Natural killer cell (primary cell): ENCODE measurements around the gene AFAP1. TPM values are rescaled to one million over a fixed set of nuclear protein-coding genes. Genes with fewer than 3 reads are reported as not detected.
"Not testable (repeated sequence)": the region's sequence is repeated elsewhere in the genome, so short reads cannot be mapped to it uniquely, and the experiment has no call there.

Experiments
- ATAC-seq, 3 donors: fragments of 150-1000 bp in 2 of 3; fragments of 200-7000 bp in 1 of 3; cut with Tn5 transposase; 1 replicate in 1 of 3; 2 replicates in 2 of 3; pipeline ENCODE4 v1.10.0; 2021; ENCODE audit warnings: mild to moderate bottlenecking in 2 of 3, moderate library complexity in 2 of 3
- DNase-seq, 2 donors: peaks; one replicate each; pipeline versions ENCODE4 v3.0.0 to v3.0.0-alpha.2; 2013 to 2021; ENCODE audit warnings: mixed read lengths in 1 of 2
- H3K27ac ChIP-seq: one replicate; pipeline ENCODE4 v1.5.1; 2013; ENCODE audit warnings: mild to moderate bottlenecking, low read length
- H3K27me3 ChIP-seq: one replicate; pipeline ENCODE4 v1.6.1; 2013; ENCODE audit warnings: low read length; ENCODE audit not compliant: control insufficient read depth, insufficient read depth
- H3K36me3 ChIP-seq: one replicate; pipeline ENCODE4 v1.6.1; 2013; ENCODE audit warnings: low read length; ENCODE audit not compliant: control insufficient read depth, insufficient read depth
- H3K4me1 ChIP-seq: one replicate; pipeline ENCODE4 v1.6.1; 2013; ENCODE audit warnings: low read length; ENCODE audit not compliant: control insufficient read depth, insufficient read depth
- H3K4me3 ChIP-seq: one replicate; pipeline ENCODE4 v1.5.1; 2013; ENCODE audit warnings: low read length
- H3K9me3 ChIP-seq: one replicate; pipeline ENCODE4 v1.6.1; 2013; ENCODE audit warnings: low read length; ENCODE audit not compliant: control insufficient read depth, insufficient read depth
- H3K27ac Mint-ChIP-seq, 2 donors: one replicate each; pipeline ENCODE4 v1.8.0; 2022; ENCODE audit warnings: mild to moderate bottlenecking in 2 of 2, mixed read lengths in 2 of 2, moderate library complexity in 1 of 2
- H3K27me3 Mint-ChIP-seq, 2 donors: one replicate each; pipeline ENCODE4 v1.8.0; 2022; ENCODE audit warnings: low read depth in 2 of 2, mixed read lengths in 2 of 2
- H3K36me3 Mint-ChIP-seq: one replicate; pipeline ENCODE4 v1.8.0; 2022; ENCODE audit warnings: mixed read lengths
- H3K4me1 Mint-ChIP-seq, 2 donors: one replicate each; pipeline ENCODE4 v1.8.0; 2022; ENCODE audit warnings: mixed read lengths in 2 of 2
- H3K4me3 Mint-ChIP-seq: one replicate; pipeline ENCODE4 v1.8.0; 2022; ENCODE audit warnings: mild to moderate bottlenecking, moderate library complexity, mixed read lengths
- H3K9me3 Mint-ChIP-seq, 2 donors: one replicate each; pipeline ENCODE4 v1.8.0; 2022; ENCODE audit warnings: mixed read lengths in 2 of 2
- CTCF ChIP-seq: fragments of 200-600 bp; IDR thresholded peaks from one replicate; pipeline ENCODE4 v1.8.0; 2022; ENCODE audit warnings: antibody characterized with exemption
- WGBS: methylation state at CpG from one replicate; pipeline ENCODE4 v1.1.7; 2013; ENCODE audit warnings: missing lambda C conversion rate; ENCODE audit not compliant: insufficient coverage; 5-methylcytosine and 5-hydroxymethylcytosine counted together
- intact Hi-C: fragments of 100-400 bp; cut with micrococcal nuclease; formaldehyde crosslinking; loops from one replicate; pipeline ENCODE4 v1.14.2; 2022
- total RNA-seq, 4 donors: library from RNA; stranded (reverse); fragments of 120-200 nt in 1 of 4; gene quantifications; one replicate each; pipeline versions ENCODE4 v1.2.3 to v1.2.4, GENCODE V29; 2013 to 2022

AFAP1 gene
- total RNA-seq, 3 donors from 2014 or later (not counting 1 experiment from before 2014, with no cell fraction given): 4.9 to 12.5 (median 9.5) TPM

GRCh38 chr4:7918981-7919380 is 20.7 kb downstream of the AFAP1 start:
- Mint-ChIP-seq H3K27me3 (peaks cover 0 to 14% of the 10 kb centered on the region in 2 donors), H3K4me3 (no peak overlapping the region), H3K36me3 (no peaks in the 10 kb centered on the region), H3K9me3 (no peaks in the 10 kb centered on the region), H3K4me1 (peaks cover 0 to 6% of the 10 kb centered on the region in 2 donors), H3K27ac (no peak overlapping the region)
- 86% methylated on average over 12 of the region's 12 CpGs for WGBS
- no peak for TF ChIP-seq CTCF
- H3K4me1 ChIP-seq: no peaks in the 10 kb centered on the region
- no peak overlapping the region for H3K4me3 ChIP-seq
- DNase-seq (no peak), ATAC-seq (no peak)
- no peak overlapping the region for H3K27ac ChIP-seq
- H3K36me3 ChIP-seq: no peaks in the 10 kb centered on the region
- H3K27me3 ChIP-seq: no peaks in the 10 kb centered on the region
- H3K9me3 ChIP-seq: no peaks in the 10 kb centered on the region
- intact Hi-C loops: no loop called here

GRCh38 chr4:7918187-7918586 is 21.5 kb downstream of the AFAP1 start:
- H3K9me3 Mint-ChIP-seq, H3K4me3 ChIP-seq, intact Hi-C loops, ATAC-seq, H3K36me3 Mint-ChIP-seq, H3K4me1 Mint-ChIP-seq, H3K27ac ChIP-seq, H3K4me1 ChIP-seq, H3K36me3 ChIP-seq, H3K27me3 ChIP-seq, H3K9me3 ChIP-seq, DNase-seq, H3K4me3 Mint-ChIP-seq, H3K27ac Mint-ChIP-seq: not testable (repeated sequence)
- peaks cover 0 to 14% of the 10 kb centered on the region in 2 donors for H3K27me3 Mint-ChIP-seq
- WGBS: 85% methylated on average over 16 of the region's 18 CpGs

GRCh38 chr4:7917669-7918068 is 22.0 kb downstream of the AFAP1 start:
- Histone ChIP-seq H3K4me3 (no peak overlapping the region), H3K4me1 (no peaks in the 10 kb centered on the region), H3K9me3 (no peaks in the 10 kb centered on the region), H3K27me3 (no peaks in the 10 kb centered on the region), H3K27ac (no peak overlapping the region), H3K36me3 (no peaks in the 10 kb centered on the region)
- Mint-ChIP-seq H3K9me3 (no peaks in the 10 kb centered on the region), H3K4me1 (no peaks in the 10 kb centered on the region), H3K27me3 (peaks cover 0 to 14% of the 10 kb centered on the region in 2 donors), H3K36me3 (no peaks in the 10 kb centered on the region), H3K27ac (no peak overlapping the region), H3K4me3 (no peak overlapping the region)
- DNase-seq: no peak
- ATAC-seq: no peak
- 90% methylated on average over 6 of the region's 6 CpGs for WGBS
- intact Hi-C loops: no loop called here
- no peak for TF ChIP-seq CTCF

- WGBS: 76% methylated on average over 6 of the region's 6 CpGs
- Histone ChIP-seq H3K4me1 (no peaks in the 10 kb centered on the region), H3K4me3 (no peak overlapping the region), H3K9me3 (no peaks in the 10 kb centered on the region), H3K27ac (no peak overlapping the region), H3K36me3 (no peaks in the 10 kb centered on the region), H3K27me3 (no peaks in the 10 kb centered on the region)
- Mint-ChIP-seq H3K27me3 (peaks cover 0 to 14% of the 10 kb centered on the region in 2 donors), H3K36me3 (no peaks in the 10 kb centered on the region), H3K4me3 (no peak overlapping the region), H3K27ac (no peak overlapping the region), H3K4me1 (peaks cover 0 to 5% of the 10 kb centered on the region in 2 donors), H3K9me3 (no peaks in the 10 kb centered on the region)
- intact Hi-C loops: no loop called here
- ATAC-seq (no peak), DNase-seq (no peak)
- TF ChIP-seq CTCF: no peak
These were observed 23.8 kb downstream of the AFAP1 start for GRCh38 chr4:7915875-7916242.
